Measurements from ENCODE around the gene TLL2.

- TF ChIP-seq POLR2A (IDR thresholded peaks at IDR 0.05), result no peak
- no peak for TF ChIP-seq CTCF (IDR thresholded peaks at IDR 0.05)
These were observed 115.8 kb downstream of the TLL2 start for GRCh38 chr10:96397902-96398301.
